Pulmonary artery endothelial cell (primary cell): ENCODE results near the gene EPC1. TPM values are rescaled to one million over a fixed set of nuclear protein-coding genes. Genes with fewer than 3 reads are reported as not detected.
A peak's percentile ranks its signal among the peaks of the same experiment; 100 is the strongest.
"Not testable (repeated sequence)": the region's sequence is repeated elsewhere in the genome, so short reads cannot be mapped to it uniquely, and the experiment has no call there.

ENCODE experiments used
- DNase-seq: peaks from one replicate; pipeline ENCODE4 v3.0.0-alpha.2; 2011; ENCODE audit warnings: low read depth, low spot score
- total RNA-seq: library from RNA; depleted of rRNA; stranded (reverse); fragments of >200 nt; gene quantifications from 2 replicates; pipeline ENCODE4 v1.2.3, GENCODE V29; 2014

The EPC1 gene
- 18.4 and 19.8 TPM in 2 replicates for total RNA-seq

- DNase-seq: peak; percentile 52
These were observed at the start of gene EPC1 for GRCh38 chr10:32346551-32347362. Gene EPC1, minus strand, starts transcription at chr10:32347158. Its CDS starts 243 bp downstream, at chr10:32346915.

GRCh38 chr10:32393911-32394310 lies 47.0 kb upstream of the EPC1 start:
- DNase-seq: no peak

GRCh38 chr10:32392284-32392683 lies 45.3 kb upstream of the EPC1 start:
- not testable (repeated sequence) for DNase-seq

GRCh38 chr10:32390193-32390592 lies 43.2 kb upstream of the EPC1 start:
- DNase-seq: no peak

GRCh38 chr10:32388258-32389027 lies 41.5 kb upstream of the EPC1 start:
- DNase-seq: no peak

- DNase-seq: no peak
These were observed 39.8 kb upstream of the EPC1 start for GRCh38 chr10:32386623-32387260.

- no peak for DNase-seq
These were observed 37.2 kb upstream of the EPC1 start for GRCh38 chr10:32384171-32384570.

- DNase-seq: no peak
These were observed 34.2 kb upstream of the EPC1 start for GRCh38 chr10:32381165-32381564.

GRCh38 chr10:32379950-32380551 lies 33.1 kb upstream of the EPC1 start:
- DNase-seq: no peak

- DNase-seq: no peak
These were observed 32.5 kb upstream of the EPC1 start for GRCh38 chr10:32379318-32379949.

- peak; percentile 78 for DNase-seq
These were observed 31.7 kb upstream of the EPC1 start for GRCh38 chr10:32378363-32379317.

- DNase-seq: no peak
These were observed 30.7 kb upstream of the EPC1 start for GRCh38 chr10:32377458-32378259.

- DNase-seq: no peak
These were observed 29.8 kb upstream of the EPC1 start for GRCh38 chr10:32376771-32377170.

- no peak for DNase-seq
These were observed 29.1 kb upstream of the EPC1 start for GRCh38 chr10:32376097-32376496.

GRCh38 chr10:32375631-32376030 lies 28.7 kb upstream of the EPC1 start:
- no peak for DNase-seq

- no peak for DNase-seq
These were observed 27.6 kb upstream of the EPC1 start for GRCh38 chr10:32374605-32375004.

- no peak for DNase-seq
These were observed 26.5 kb upstream of the EPC1 start for GRCh38 chr10:32373496-32373895.

GRCh38 chr10:32373031-32373430 lies 26.1 kb upstream of the EPC1 start:
- no peak for DNase-seq
